Endometrial microvascular endothelial cells (primary cell): ENCODE results near the gene LAMC3. TPM values are rescaled to one million over a fixed set of nuclear protein-coding genes. Genes with fewer than 3 reads are reported as not detected.

ENCODE experiments used
- in situ Hi-C: cut with HindIII; loops from 2 replicates; pipeline ENCODE4 v1.10.0; 2017; ENCODE audit warnings: low sequenced_read_pairs, low pct_unique_long_range_greater_than_20kb; ENCODE audit errors: inconsistent ontology term
- total RNA-seq: library from RNA; depleted of rRNA; stranded (reverse); fragments of >200 nt; gene quantifications from one replicate; pipeline ENCODE4 v1.2.3, GENCODE V29; 2015; ENCODE audit errors: inconsistent ontology term

The LAMC3 gene
- total RNA-seq, 1 donor from 2014 or later = not detected

GRCh38 chr9:131036529-131037334 is 27.8 kb downstream of the LAMC3 start:
- in situ Hi-C loops = no loop called here

- in situ Hi-C loops = no loop called here
Measured at GRCh38 chr9:131037335-131038255, 28.6 kb downstream of the LAMC3 start.

GRCh38 chr9:131038256-131039128 is 29.5 kb downstream of the LAMC3 start:
- in situ Hi-C loops = no loop called here

- in situ Hi-C loops = no loop called here
Measured at GRCh38 chr9:131039129-131039954, 30.4 kb downstream of the LAMC3 start.

GRCh38 chr9:131042666-131043065 is 33.7 kb downstream of the LAMC3 start:
- in situ Hi-C loops = no loop called here

- in situ Hi-C loops = no loop called here
Measured at GRCh38 chr9:131043087-131043486, 34.1 kb downstream of the LAMC3 start.

- in situ Hi-C loops = no loop called here
Measured at GRCh38 chr9:131043646-131044045, 34.7 kb downstream of the LAMC3 start.

GRCh38 chr9:131045300-131046092 is 36.5 kb downstream of the LAMC3 start:
- in situ Hi-C loops = no loop called here

GRCh38 chr9:131046093-131046380 is 37.1 kb downstream of the LAMC3 start:
- in situ Hi-C loops = no loop called here

- in situ Hi-C loops = no loop called here
Measured at GRCh38 chr9:131046581-131047202, 37.7 kb downstream of the LAMC3 start.

- in situ Hi-C loops = no loop called here
Measured at GRCh38 chr9:131048332-131048731, 39.4 kb downstream of the LAMC3 start.

GRCh38 chr9:131048820-131049219 is 39.8 kb downstream of the LAMC3 start:
- in situ Hi-C loops = no loop called here

- in situ Hi-C loops = no loop called here
Measured at GRCh38 chr9:131049829-131050715, 41.1 kb downstream of the LAMC3 start.

- in situ Hi-C loops = no loop called here
Measured at GRCh38 chr9:131050831-131051230, 41.9 kb downstream of the LAMC3 start.

- in situ Hi-C loops = no loop called here
Measured at GRCh38 chr9:131051592-131052517, 42.9 kb downstream of the LAMC3 start.
